Karpas-422 (cell line): ENCODE data around the gene LMAN2L. TPM values are rescaled to one million over a fixed set of nuclear protein-coding genes. Genes with fewer than 3 reads are reported as not detected.

ENCODE experiments used
- DNase-seq: peaks from one replicate; pipeline ENCODE4 v3.0.0-alpha.2; 2015
- H2AFZ ChIP-seq: fragments of 200-600 bp; sonication (generic); 2 replicates; pipeline ENCODE4 v1.6.1; 2014; ENCODE audit warnings: antibody characterized with exemption, low read length, mixed read lengths
- H3K27ac ChIP-seq: fragments of 200-600 bp; sonication (generic); 2 replicates; pipeline ENCODE4 v1.5.1; 2014; ENCODE audit warnings: mild to moderate bottlenecking, low read length, moderate library complexity
- H3K27me3 ChIP-seq: fragments of 200-600 bp; sonication (generic); 2 replicates; pipeline ENCODE4 v1.6.1; 2014; ENCODE audit warnings: low read length, mixed read lengths
- H3K36me3 ChIP-seq: fragments of 200-600 bp; sonication (generic); 2 replicates; pipeline ENCODE4 v1.6.1; 2014; ENCODE audit warnings: low read length, mixed read lengths; ENCODE audit not compliant: insufficient read depth
- H3K4me1 ChIP-seq: fragments of 200-600 bp; sonication (generic); 2 replicates; pipeline ENCODE4 v1.6.1; 2014; ENCODE audit warnings: mild to moderate bottlenecking, low read length, mixed read lengths
- H3K4me2 ChIP-seq: fragments of 200-600 bp; sonication (generic); 2 replicates; pipeline ENCODE4 v1.6.1; 2014; ENCODE audit warnings: low read length, low read depth, mild to moderate bottlenecking; ENCODE audit not compliant: poor library complexity, severe bottlenecking
- H3K4me3 ChIP-seq: fragments of 200-600 bp; sonication (generic); 2 replicates; pipeline ENCODE4 v1.5.1; 2014; ENCODE audit warnings: mild to moderate bottlenecking, antibody characterized with exemption, low read length, mixed read lengths
- H3K79me2 ChIP-seq: fragments of 200-600 bp; sonication (generic); 2 replicates; pipeline ENCODE4 v1.6.1; 2014; ENCODE audit warnings: mild to moderate bottlenecking, low read length, mixed read lengths
- H3K9ac ChIP-seq: fragments of 200-600 bp; sonication (generic); 2 replicates; pipeline ENCODE4 v1.6.0; 2014; ENCODE audit warnings: low read length
- H3K9me2 ChIP-seq: fragments of 200-600 bp; sonication (generic), shearing (Covaris generic); replicated peaks from 2 replicates; pipeline ENCODE4 v1.6.0; 2014; ENCODE audit warnings: mild to moderate bottlenecking, low read length, moderate library complexity; ENCODE audit not compliant: insufficient read depth
- H3K9me3 ChIP-seq: fragments of 300-700, 200-600 bp; sonication (generic); 2 replicates; pipeline ENCODE4 v1.6.1; 2014; ENCODE audit warnings: low read length, mixed read lengths
- H4K20me1 ChIP-seq: fragments of 200-600 bp; sonication (generic); 2 replicates; pipeline ENCODE4 v1.6.1; 2014; ENCODE audit warnings: mild to moderate bottlenecking, antibody characterized with exemption, low read length, low read depth; ENCODE audit not compliant: insufficient read depth
- total RNA-seq: library from RNA; depleted of rRNA; stranded (reverse); fragments of >200 nt; shearing (Covaris generic); gene quantifications from 2 replicates; pipeline ENCODE4 v1.2.3, GENCODE V29; 2014; ENCODE audit warnings: low replicate concordance

Gene LMAN2L
- total RNA-seq, 1 experiment from 2014 or later = 6.3 TPM

DNA sequence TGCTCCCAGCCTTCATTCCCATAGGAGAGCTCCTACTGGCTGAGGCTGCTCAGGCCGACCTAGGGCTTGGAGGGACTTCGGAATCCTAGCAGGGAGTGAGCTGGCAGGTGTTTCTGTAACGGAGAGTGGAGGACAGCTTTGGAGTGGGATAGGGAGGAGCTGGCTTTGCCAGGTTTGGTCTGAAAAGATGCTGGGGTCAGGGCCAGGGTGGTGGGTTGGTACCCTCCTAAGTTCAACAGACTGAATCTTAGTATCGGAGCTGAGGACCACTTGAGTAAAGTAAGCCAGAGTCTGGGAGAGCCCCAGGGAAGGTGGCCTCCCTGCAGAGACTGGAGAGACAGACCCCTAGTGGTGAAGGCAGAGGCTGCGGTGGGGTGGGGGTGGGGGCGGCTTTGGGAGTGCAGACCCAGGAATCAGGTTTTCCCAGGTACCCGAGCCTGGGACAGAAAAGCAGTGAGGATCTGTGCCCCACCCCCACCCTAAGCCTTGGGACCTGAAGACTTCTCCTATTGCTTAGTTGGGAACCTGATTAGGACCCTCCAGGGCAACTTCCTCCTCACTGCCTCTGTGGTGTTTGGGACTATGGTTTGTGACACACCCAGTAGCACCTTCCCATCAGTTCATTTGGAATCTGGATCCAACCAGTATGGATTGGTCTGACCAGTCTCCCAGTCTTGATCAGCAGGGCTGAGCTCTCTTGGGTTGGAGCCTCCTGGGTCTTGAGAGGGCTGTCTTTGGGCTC, 23.8 kb upstream of the LMAN2L start:
- Histone ChIP-seq H3K4me1 (peaks cover 72% of the 10 kb centered on the region), H3K79me2 (peaks cover 52% of the 10 kb centered on the region), H3K27ac (peak overlapping the region; percentile 41), H3K4me2 (peak overlapping the region; percentile 80), H3K9ac (peak overlapping the region; percentile 71), H3K4me3 (peak overlapping the region; percentile 72), H3K36me3 (no peaks in the 10 kb centered on the region), H3K9me2 (no peaks in the 10 kb centered on the region), H4K20me1 (peaks cover 7% of the 10 kb centered on the region; the same call in 1 of the 2 replicates), H3K9me3 (no peaks in the 10 kb centered on the region), H2AFZ (peak overlapping the region; percentile 12; the same call in 1 of the 2 replicates), H3K27me3 (no peaks in the 10 kb centered on the region)
- DNase-seq = peak; percentile 65

DNA sequence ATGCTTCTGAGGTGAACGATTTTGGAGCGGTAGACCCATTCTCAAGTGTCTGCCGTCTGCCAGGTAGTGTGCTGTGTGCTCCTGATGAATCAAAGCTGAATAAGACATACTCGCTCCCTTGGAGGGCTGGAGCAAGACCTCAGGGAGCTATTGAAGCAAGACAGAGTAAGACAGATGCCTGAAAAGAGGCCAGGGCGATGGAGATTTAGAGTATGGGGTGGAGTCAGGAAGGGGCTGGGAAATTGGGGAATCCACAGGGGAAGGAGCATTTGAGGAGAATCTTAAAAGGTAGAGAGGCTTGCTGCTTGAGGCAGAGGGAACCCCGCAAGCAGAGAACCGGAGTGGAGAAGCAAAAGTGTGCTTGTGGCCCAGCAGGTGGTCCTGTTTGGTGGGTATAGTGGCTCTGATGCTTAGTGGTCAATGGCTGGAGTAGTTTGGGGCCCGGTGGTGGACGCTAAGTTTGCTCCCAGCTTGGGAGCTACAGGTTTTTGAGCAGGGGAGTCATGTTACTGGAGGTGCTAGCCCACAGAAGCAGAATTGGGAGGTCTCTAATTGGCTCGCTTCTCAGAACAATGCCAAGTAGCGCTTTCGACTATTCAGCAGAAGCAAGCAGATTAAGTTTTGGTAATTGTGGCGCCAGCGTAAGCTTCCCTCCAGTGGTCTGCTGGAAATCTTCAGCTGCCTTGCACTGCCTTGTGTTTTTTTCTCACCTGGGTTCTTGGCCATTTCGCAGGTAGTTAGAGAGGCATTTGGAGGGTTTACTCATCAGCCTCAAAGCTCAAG, 22.9 kb upstream of the LMAN2L start:
- H3K27ac ChIP-seq = peak overlapping the region; percentile 41; the same call in 1 of the 2 replicates
- no peak overlapping the region for H2AFZ ChIP-seq
- DNase-seq = peak; percentile 74
- peaks cover 46% of the 10 kb centered on the region for H3K79me2 ChIP-seq
- peak overlapping the region; percentile 71 for H3K9ac ChIP-seq
- H3K4me2 ChIP-seq = peak overlapping the region; percentile 80
- peak overlapping the region; percentile 72 for H3K4me3 ChIP-seq
- no peaks in the 10 kb centered on the region for H3K27me3 ChIP-seq
- peaks cover 62% of the 10 kb centered on the region for H3K4me1 ChIP-seq
- H3K36me3 ChIP-seq = no peaks in the 10 kb centered on the region
- H4K20me1 ChIP-seq = peaks cover 7% of the 10 kb centered on the region; the same call in 1 of the 2 replicates
- H3K9me2 ChIP-seq = no peaks in the 10 kb centered on the region
- no peaks in the 10 kb centered on the region for H3K9me3 ChIP-seq

DNA sequence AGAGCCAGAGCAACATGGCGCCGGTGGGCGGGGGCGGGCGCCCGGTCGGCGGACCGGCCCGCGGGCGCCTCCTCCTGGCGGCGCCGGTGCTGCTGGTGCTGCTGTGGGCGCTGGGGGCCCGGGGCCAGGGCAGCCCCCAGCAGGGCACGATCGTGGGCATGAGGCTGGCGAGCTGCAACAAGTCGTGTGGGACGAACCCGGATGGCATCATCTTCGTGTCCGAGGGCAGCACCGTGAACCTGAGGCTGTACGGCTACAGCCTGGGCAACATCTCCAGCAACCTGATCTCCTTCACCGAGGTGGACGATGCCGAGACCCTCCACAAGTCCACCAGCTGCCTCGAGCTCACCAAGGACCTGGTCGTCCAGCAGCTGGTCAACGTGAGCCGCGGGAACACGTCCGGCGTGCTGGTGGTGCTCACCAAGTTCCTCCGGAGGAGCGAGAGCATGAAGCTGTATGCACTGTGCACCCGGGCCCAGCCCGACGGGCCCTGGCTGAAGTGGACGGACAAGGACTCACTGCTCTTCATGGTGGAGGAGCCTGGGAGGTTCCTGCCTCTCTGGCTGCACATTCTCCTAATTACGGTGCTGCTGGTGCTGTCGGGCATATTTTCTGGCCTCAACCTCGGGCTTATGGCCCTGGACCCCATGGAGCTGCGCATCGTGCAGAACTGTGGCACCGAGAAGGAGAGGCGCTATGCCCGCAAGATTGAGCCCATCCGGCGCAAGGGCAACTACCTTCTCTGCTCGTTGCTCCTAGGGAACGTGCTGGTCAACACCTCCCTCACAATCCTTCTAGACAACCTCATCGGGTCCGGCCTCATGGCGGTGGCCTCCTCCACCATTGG, 21.3 kb upstream of the LMAN2L start:
- Histone ChIP-seq H3K4me1 (peaks cover 48% of the 10 kb centered on the region), H3K9me2 (no peaks in the 10 kb centered on the region), H3K27ac (no peak overlapping the region), H3K4me3 (peak overlapping the region; percentile 72), H3K27me3 (no peaks in the 10 kb centered on the region), H3K36me3 (no peaks in the 10 kb centered on the region), H4K20me1 (peaks cover 7% of the 10 kb centered on the region; the same call in 1 of the 2 replicates), H3K9me3 (no peaks in the 10 kb centered on the region), H3K4me2 (peak overlapping the region; percentile 80), H3K79me2 (peaks cover 35% of the 10 kb centered on the region), H2AFZ (no peak overlapping the region), H3K9ac (peak overlapping the region; percentile 71)
- DNase-seq = no peak

DNA sequence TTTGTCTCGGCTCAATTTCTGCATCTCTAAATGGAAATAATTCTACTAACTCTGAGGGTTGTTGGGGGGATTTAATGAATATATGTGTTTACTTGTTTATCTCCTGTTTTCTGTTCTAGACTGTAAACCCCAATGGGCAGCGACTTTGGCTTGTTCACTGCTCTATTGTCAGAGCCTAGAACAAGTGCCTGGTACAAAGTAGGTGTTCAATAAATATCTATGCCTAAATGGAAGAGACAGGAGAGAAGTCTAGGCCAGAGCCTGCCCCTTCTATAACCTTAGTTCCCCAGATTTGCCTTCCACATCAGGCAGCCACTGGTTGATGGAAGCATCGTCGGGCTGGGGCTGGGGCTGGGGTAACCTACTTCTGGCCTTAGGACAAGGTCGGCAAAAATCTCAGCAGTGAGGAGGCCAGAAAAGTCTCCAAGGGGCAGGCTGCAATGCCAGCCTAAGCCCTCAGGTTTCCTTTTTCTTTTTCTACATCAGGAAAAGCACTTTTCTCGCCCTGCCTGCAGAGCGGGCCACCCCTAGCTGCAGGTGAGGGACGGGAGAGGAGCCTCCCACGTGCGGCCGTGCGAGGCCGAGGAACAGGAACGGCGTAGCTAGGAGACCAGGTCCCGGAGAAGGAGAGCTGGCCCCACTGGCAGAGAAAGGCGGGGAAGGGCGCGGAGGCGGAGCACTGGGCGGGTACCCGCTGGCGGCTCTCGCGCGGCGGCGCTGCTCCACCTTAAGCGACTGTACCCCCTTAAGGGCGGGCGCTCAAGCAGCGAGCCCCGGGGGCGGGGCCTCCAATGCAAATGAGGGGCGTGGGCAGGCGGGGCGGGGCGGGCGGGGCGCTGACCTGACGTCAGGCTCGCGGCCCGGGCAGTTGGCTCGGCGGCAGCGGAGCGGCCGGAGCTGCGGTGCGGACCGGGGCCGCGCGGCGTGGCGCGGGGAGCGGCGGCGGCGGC, 20.4 kb upstream of the LMAN2L start, which contains the start of gene CNNM4:
Gene CNNM4 (plus strand): TSS at position 867 of the 950 bp plus-strand sequence. CDS start 98 bp downstream, outside the sequence.
- Histone ChIP-seq H3K27ac (no peak within 1 kb of the TSS), H3K9me2 (no peaks in the 10 kb centered on the region), H3K4me3 (peak within 1 kb of the TSS; percentile 72), H3K4me1 (peaks cover 48% of the 10 kb centered on the region), H3K4me2 (peak within 1 kb of the TSS; percentile 80), H3K9ac (peak within 1 kb of the TSS; percentile 71), H3K27me3 (no peaks in the 10 kb centered on the region), H4K20me1 (peaks cover 7% of the 10 kb centered on the region; the same call in 1 of the 2 replicates), H3K36me3 (no peaks in the 10 kb centered on the region), H2AFZ (peak within 1 kb of the TSS; percentile 80), H3K9me3 (no peaks in the 10 kb centered on the region), H3K79me2 (peaks cover 30% of the 10 kb centered on the region)
- DNase-seq = peak; percentile 95

- no peak for DNase-seq
- H3K79me2 ChIP-seq = peaks cover 25% of the 10 kb centered on the region
- H4K20me1 ChIP-seq = peaks cover 7% of the 10 kb centered on the region; the same call in 1 of the 2 replicates
- peak overlapping the region; percentile 78 for H3K4me2 ChIP-seq
- no peaks in the 10 kb centered on the region for H3K9me2 ChIP-seq
- H3K27ac ChIP-seq = no peak overlapping the region
- H3K9ac ChIP-seq = no peak overlapping the region
- H3K27me3 ChIP-seq = no peaks in the 10 kb centered on the region
- H3K36me3 ChIP-seq = no peaks in the 10 kb centered on the region
- H3K4me1 ChIP-seq = peaks cover 47% of the 10 kb centered on the region
- H3K9me3 ChIP-seq = no peaks in the 10 kb centered on the region
- peak overlapping the region; percentile 56; the same call in 1 of the 2 replicates for H2AFZ ChIP-seq
- peak overlapping the region; percentile 59 for H3K4me3 ChIP-seq
Measured at GRCh38 chr2:96759548-96759947, 19.7 kb upstream of the LMAN2L start.

DNA sequence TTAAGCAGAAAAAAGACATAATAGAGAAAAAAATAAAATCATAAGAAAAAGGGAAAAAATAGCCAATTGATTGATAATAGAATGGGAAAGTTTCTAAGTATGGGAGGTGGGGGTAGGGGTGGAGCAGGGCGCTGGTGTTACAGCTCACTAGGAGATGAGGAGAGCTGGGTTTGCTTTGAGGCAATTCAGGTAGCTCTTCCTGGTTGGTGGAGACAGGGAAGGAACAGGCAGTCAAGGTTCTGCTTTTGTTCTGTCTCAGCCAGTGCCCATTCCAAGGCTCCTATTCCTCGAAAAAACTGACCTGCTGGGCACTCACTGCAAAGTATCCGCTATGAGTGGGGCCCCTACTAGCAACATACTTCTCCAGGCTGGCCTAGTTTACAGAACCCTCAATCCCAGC, 19.1 kb upstream of the LMAN2L start:
- Histone ChIP-seq H3K4me2 (no peak overlapping the region), H3K4me1 (peaks cover 41% of the 10 kb centered on the region), H4K20me1 (peaks cover 7% of the 10 kb centered on the region; the same call in 1 of the 2 replicates), H3K27me3 (no peaks in the 10 kb centered on the region), H3K4me3 (no peak overlapping the region), H3K9me2 (no peaks in the 10 kb centered on the region), H2AFZ (peak overlapping the region; percentile 56; the same call in 1 of the 2 replicates), H3K27ac (no peak overlapping the region), H3K79me2 (peaks cover 20% of the 10 kb centered on the region), H3K9me3 (no peaks in the 10 kb centered on the region), H3K36me3 (no peaks in the 10 kb centered on the region), H3K9ac (no peak overlapping the region)
- DNase-seq = no peak

GRCh38 chr2:96757477-96757860, 17.6 kb upstream of the LMAN2L start:
- Histone ChIP-seq H3K27ac (no peak overlapping the region), H3K36me3 (no peaks in the 10 kb centered on the region), H3K27me3 (no peaks in the 10 kb centered on the region), H2AFZ (no peak overlapping the region), H3K9ac (no peak overlapping the region), H3K9me3 (no peaks in the 10 kb centered on the region), H4K20me1 (peaks cover 7% of the 10 kb centered on the region; the same call in 1 of the 2 replicates), H3K4me3 (no peak overlapping the region), H3K79me2 (peaks cover 9% of the 10 kb centered on the region; the same call in 1 of the 2 replicates), H3K9me2 (no peaks in the 10 kb centered on the region), H3K4me1 (peaks cover 26% of the 10 kb centered on the region), H3K4me2 (no peak overlapping the region)
- no peak for DNase-seq
